Naive thymus-derived CD4-positive, alpha-beta T cell (primary cell): ENCODE measurements around the gene ATE1. TPM values are rescaled to one million over a fixed set of nuclear protein-coding genes. Genes with fewer than 3 reads are reported as not detected.

Experiments used
- ATAC-seq: fragments of 150-1000 bp; cut with Tn5 transposase; 2 replicates; pipeline ENCODE4 v1.10.0; 2021; ENCODE audit warnings: mild to moderate bottlenecking, moderate library complexity
- CTCF ChIA-PET: fragments of 350-600 bp; sonication (Branson Sonifier 250); formaldehyde crosslinking; loops from one replicate; lab custom pipeline; 2021; ENCODE audit warnings: antibody characterized with exemption; lab: Charles Lee
- POLR2A ChIA-PET: fragments of 350-600 bp; sonication (Branson Sonifier 250); formaldehyde crosslinking; loops from one replicate; lab custom pipeline; 2021; ENCODE audit warnings: antibody characterized with exemption, inconsistent platforms; lab: Charles Lee
- DNase-seq, 9 donors: peaks; one replicate each; pipeline versions ENCODE4 v3.0.0 to v3.0.0-alpha.2; 2020 to 2022; ENCODE audit warnings: mixed read lengths in 1 of 9
- H3K27ac ChIP-seq: one replicate; pipeline ENCODE4 v1.7.0; 2013; ENCODE audit warnings: mild to moderate bottlenecking, low read depth, low read length, moderate library complexity
- H3K27me3 ChIP-seq, 2 donors: one replicate each; pipeline ENCODE4 v1.7.0; 2013; ENCODE audit warnings: low read length in 2 of 2, mild to moderate bottlenecking in 2 of 2, moderate library complexity in 2 of 2; ENCODE audit not compliant: control insufficient read depth in 2 of 2, insufficient read depth in 2 of 2
- H3K36me3 ChIP-seq, 3 experiments: 1 replicate in 2 of 3; 2 replicates in 1 of 3; pipeline ENCODE4 v1.7.0; 2013; ENCODE audit warnings: low read length in 3 of 3, mild to moderate bottlenecking in 3 of 3, moderate library complexity in 1 of 3; ENCODE audit not compliant: insufficient read depth in 3 of 3, control insufficient read depth in 2 of 3
- H3K4me1 ChIP-seq, 2 donors: one replicate each; pipeline ENCODE4 v1.7.0; 2013; ENCODE audit warnings: low read length in 2 of 2, mild to moderate bottlenecking in 2 of 2, moderate library complexity in 1 of 2; ENCODE audit not compliant: control insufficient read depth in 2 of 2, insufficient read depth in 2 of 2
- H3K4me3 ChIP-seq: 2 replicates; pipeline ENCODE4 v1.7.0; 2013; ENCODE audit warnings: mild to moderate bottlenecking, low read length
- H3K9me3 ChIP-seq, 3 experiments: 1 replicate in 2 of 3; 2 replicates in 1 of 3; pipeline ENCODE4 v1.7.0; 2013; ENCODE audit warnings: low read length in 3 of 3; ENCODE audit not compliant: control insufficient read depth in 2 of 3
- H3K27ac Mint-ChIP-seq, 9 donors: one replicate each; pipeline ENCODE4 v1.8.0; 2020 to 2022; ENCODE audit warnings: mixed read lengths in 9 of 9, mild to moderate bottlenecking in 8 of 9, moderate library complexity in 5 of 9, inconsistent platforms in 2 of 9
- H3K27me3 Mint-ChIP-seq, 5 donors: one replicate each; pipeline ENCODE4 v1.8.0; 2021 to 2022; ENCODE audit warnings: mixed read lengths in 5 of 5, mild to moderate bottlenecking in 1 of 5
- H3K36me3 Mint-ChIP-seq, 5 donors: one replicate each; pipeline ENCODE4 v1.8.0; 2020 to 2022; ENCODE audit warnings: mixed read lengths in 5 of 5, mild to moderate bottlenecking in 3 of 5, inconsistent platforms in 1 of 5
- H3K4me1 Mint-ChIP-seq, 7 donors: one replicate each; pipeline ENCODE4 v1.8.0; 2020 to 2022; ENCODE audit warnings: mixed read lengths in 7 of 7, mild to moderate bottlenecking in 3 of 7, inconsistent platforms in 1 of 7
- H3K4me3 Mint-ChIP-seq, 10 donors: one replicate each; pipeline ENCODE4 v1.8.0; 2020 to 2022; ENCODE audit warnings: mild to moderate bottlenecking in 10 of 10, mixed read lengths in 10 of 10, moderate library complexity in 6 of 10, inconsistent platforms in 2 of 10
- H3K9me3 Mint-ChIP-seq, 11 donors: one replicate each; pipeline ENCODE4 v1.8.0; 2020 to 2022; ENCODE audit warnings: mixed read lengths in 11 of 11, mild to moderate bottlenecking in 4 of 11, inconsistent platforms in 1 of 11, moderate library complexity in 1 of 11
- intact Hi-C, 2 donors: fragments of 100-400 bp; cut with micrococcal nuclease; formaldehyde crosslinking; loops; one replicate each; pipeline ENCODE4 v1.15.1; 2023
- polyA plus RNA-seq, 2 donors: library from polyadenylated mRNA; unstranded; fragments of 300-500 nt; fragmentation: Illumina TruSeq; gene quantifications; one replicate each; pipeline ENCODE4 v1.2.3, GENCODE V29; 2021
- total RNA-seq, 6 experiments: library from RNA in 5 of 6; stranded (reverse) in 5 of 6; gene quantifications; 1 replicate in 5 of 6; 2 replicates in 1 of 6; pipeline ENCODE4 v1.2.3 and lab custom pipeline; 2021 to 2026

The ATE1 gene
- total and polyA plus RNA-seq, 7 experiments from 2014 or later, result 22.4 to 29.9 (median 26.2) TPM

DNA sequence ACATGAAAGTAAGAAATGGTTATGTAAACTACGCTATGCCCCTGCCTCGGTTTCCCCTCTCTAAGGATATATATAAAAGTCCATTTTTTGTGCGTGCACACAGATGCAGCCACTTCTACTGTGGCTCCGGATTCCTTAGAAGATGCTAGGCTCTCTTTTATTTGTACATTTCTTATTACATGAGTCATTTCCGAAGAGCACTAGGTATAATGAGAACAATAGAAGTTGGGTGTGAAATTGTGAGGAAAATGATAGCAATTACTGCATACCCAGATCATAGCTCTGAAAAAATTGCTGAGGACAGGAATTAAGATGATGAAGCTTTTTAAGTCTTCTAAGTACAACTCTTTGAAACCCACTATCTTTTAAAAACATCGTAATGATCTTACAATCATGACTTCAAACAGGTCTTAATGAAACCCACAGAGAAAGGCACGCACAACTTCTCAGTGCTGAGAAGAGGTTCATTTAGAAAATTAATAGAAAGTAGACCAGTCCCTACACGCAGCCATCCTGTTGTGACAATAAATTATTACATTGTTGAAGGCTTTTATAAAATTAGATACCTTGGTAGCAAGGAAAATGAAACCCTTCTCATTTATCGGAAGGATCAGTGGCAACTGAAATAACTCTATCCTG is 233.4 kb downstream of the ATE1 start:
- H3K36me3 ChIP-seq, result no peaks in the 10 kb centered on the region
- intact Hi-C loops, result no loop called here
- ATAC-seq, result no peak
- H3K27ac ChIP-seq, result no peak overlapping the region
- ChIA-PET CTCF (no interaction called here), POLR2A (no interaction called here)
- no peak overlapping the region for H3K4me3 ChIP-seq
- Mint-ChIP-seq H3K36me3 (no peaks in the 10 kb centered on the region), H3K4me3 (no peak overlapping the region), H3K27ac (no peak overlapping the region), H3K4me1 (no peaks in the 10 kb centered on the region), H3K9me3 (peaks cover 0 to 5% (median 2%) of the 10 kb centered on the region in 11 donors), H3K27me3 (peaks cover 0 to 14% (median 9%) of the 10 kb centered on the region in 5 donors)
- no peaks in the 10 kb centered on the region for H3K27me3 ChIP-seq
- no peaks in the 10 kb centered on the region for H3K9me3 ChIP-seq
- no peak for DNase-seq
- H3K4me1 ChIP-seq, result no peaks in the 10 kb centered on the region

GRCh38 chr10:121692626-121693025 is 235.2 kb downstream of the ATE1 start:
- Histone ChIP-seq H3K27me3 (no peaks in the 10 kb centered on the region), H3K9me3 (no peaks in the 10 kb centered on the region), H3K4me3 (no peak overlapping the region), H3K4me1 (no peaks in the 10 kb centered on the region), H3K27ac (no peak overlapping the region), H3K36me3 (no peaks in the 10 kb centered on the region)
- Mint-ChIP-seq H3K9me3 (peaks cover 0 to 3% (median 0%) of the 10 kb centered on the region in 11 donors), H3K27ac (no peak overlapping the region), H3K27me3 (peaks cover 0 to 24% (median 10%) of the 10 kb centered on the region in 5 donors), H3K4me3 (no peak overlapping the region), H3K36me3 (no peaks in the 10 kb centered on the region), H3K4me1 (no peaks in the 10 kb centered on the region)
- DNase-seq (no peak), ATAC-seq (no peak)
- intact Hi-C loops, result no loop called here
- CTCF ChIA-PET, result no interaction called here
- POLR2A ChIA-PET, result no interaction called here

DNA sequence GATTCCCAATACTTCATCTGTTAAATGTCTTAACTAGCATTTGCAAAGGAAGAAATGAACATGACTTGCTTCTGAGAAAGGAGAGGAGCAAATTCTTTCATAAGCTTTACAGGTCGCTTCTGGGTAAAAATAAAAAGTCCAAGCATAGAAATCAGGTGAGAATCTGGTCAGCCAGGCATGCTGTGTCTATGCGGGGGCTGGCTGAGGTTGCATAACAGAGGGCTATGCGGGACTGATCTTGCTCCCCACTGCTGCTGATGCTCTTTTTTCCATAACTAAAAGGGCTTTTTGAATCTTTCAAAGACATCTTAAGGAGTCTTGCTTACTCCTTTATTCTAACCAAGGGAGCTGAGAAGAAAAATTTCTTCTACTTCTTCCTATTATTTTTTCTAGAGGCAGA is 236.9 kb downstream of the ATE1 start:
- Histone ChIP-seq H3K27me3 (no peaks in the 10 kb centered on the region), H3K4me1 (no peaks in the 10 kb centered on the region), H3K4me3 (no peak overlapping the region), H3K27ac (no peak overlapping the region), H3K36me3 (no peaks in the 10 kb centered on the region), H3K9me3 (no peaks in the 10 kb centered on the region)
- Mint-ChIP-seq H3K4me1 (no peaks in the 10 kb centered on the region), H3K27me3 (peaks cover 0 to 22% (median 10%) of the 10 kb centered on the region in 5 donors), H3K4me3 (no peak overlapping the region), H3K9me3 (peaks cover 0 to 3% (median 0%) of the 10 kb centered on the region in 11 donors), H3K36me3 (no peaks in the 10 kb centered on the region), H3K27ac (no peak overlapping the region)
- intact Hi-C loops, result no loop called here
- DNase-seq (no peak), ATAC-seq (no peak)
- POLR2A ChIA-PET, result no interaction called here
- CTCF ChIA-PET, result no interaction called here

Other genes starting within 250 kb of the ATE1 start
- 10 to 100 TPM; 34.7 to 87.2 (median 69.4) TPM for gene NSMCE4A, start 47.2 kb upstream of the ATE1 start, total RNA-seq
- 10 to 100 TPM; 41.5 to 57.0 TPM for gene NSMCE4A, start 47.2 kb upstream of the ATE1 start, polyA plus RNA-seq
- under 1 TPM in 1 of 5 experiments, not detected in 4; 0.16 TPM for gene TACC2, start 61.1 kb upstream of the ATE1 start, total RNA-seq
- gene TACC2, start 61.1 kb upstream of the ATE1 start, polyA plus RNA-seq, result not detected